HG03060 (cell line): ENCODE results near the gene PGRMC2.
A peak's percentile ranks its signal among the peaks of the same experiment; 100 is the strongest.

Experiments
- ATAC-seq: cut with Tn5 transposase; IDR thresholded peaks from one replicate; pipeline ENCODE4 v1.9.1; 2021; ENCODE audit warnings: low read depth, moderate number of reproducible peaks; ENCODE audit not compliant: unreplicated experiment

Gene PGRMC2

DNA sequence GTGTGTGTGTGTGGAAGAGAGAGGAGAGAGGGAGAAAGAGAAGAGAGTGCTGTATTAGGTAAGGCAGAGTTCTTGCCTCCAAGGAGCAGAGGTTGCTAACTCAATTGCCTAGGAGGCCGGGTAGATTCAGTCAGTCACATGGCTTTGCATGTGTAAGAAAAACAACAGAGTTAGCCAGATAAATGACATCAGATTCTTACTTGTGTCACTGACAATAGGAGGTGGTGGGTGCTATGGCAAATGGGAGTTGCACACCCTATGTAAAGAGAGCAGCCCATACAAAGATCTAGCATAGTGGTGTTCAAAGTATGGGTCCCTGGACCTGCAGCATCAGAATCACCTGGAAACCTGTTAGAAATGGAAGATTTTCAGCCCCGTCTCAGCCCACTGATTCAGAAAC is 14.4 kb upstream of the PGRMC2 start:
- no peak for ATAC-seq

GRCh38 chr4:128299848-128300247 is 12.2 kb upstream of the PGRMC2 start:
- ATAC-seq, result no peak

DNA sequence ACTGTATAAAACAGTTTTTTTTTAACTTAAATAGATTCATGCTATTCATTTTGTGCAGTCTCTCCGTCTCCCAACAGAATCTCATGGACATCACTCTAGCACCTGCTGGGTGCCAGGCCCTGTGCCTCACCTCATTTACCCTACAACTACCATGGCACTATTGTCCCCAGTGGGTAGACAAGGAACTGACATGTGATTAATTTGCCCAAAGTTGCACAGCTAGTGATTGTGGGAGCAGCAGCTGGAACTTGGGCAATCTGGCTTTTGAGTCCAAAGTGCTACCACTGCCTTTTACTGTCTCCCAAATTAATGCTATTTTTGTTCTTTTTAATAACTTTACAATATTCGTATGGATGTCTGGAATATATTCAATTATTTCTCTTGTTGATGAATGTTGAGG is 11.2 kb upstream of the PGRMC2 start:
- ATAC-seq, result no peak

GRCh38 chr4:128298146-128298758 is 10.6 kb upstream of the PGRMC2 start:
- no peak for ATAC-seq

DNA sequence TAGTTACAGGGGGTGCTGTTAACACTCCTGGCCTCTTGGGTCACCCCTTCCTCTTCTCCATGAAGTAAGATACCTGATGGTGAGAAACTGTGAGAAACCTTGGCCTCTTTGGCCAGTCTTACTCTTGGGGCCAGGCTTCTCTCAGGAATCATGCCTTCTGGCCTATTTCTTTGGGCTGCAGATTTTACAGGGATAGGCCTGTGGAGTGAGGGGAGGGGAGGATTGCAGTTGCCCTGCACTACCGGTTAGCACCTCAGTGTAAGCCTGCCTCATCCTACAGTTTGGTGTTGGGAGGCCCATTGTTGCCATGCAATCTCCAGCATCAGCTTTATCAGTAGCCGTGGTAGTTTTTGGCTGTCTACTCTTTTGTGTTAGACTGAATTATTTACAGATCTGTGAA is 7.6 kb upstream of the PGRMC2 start:
- ATAC-seq, result no peak

DNA sequence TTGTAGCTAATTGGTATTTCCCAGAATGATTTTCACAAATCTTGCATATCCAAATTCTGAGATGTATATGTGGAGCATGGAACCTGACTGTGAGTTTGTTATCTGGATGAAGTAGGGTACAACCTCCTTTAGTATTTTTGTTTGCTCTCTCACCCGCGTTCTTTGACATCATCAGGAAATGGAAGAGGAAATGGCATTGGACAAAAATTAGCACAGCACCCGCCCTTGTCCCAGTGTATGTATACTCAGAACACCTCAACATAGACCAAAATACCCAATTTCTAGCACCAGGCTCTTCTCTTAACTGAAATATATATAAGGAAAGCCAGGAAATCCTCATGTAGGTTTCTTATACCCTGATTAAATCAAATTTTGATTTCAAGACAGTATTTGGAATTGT is 6.9 kb upstream of the PGRMC2 start:
- no peak for ATAC-seq

GRCh38 chr4:128292349-128292748 is 4.7 kb upstream of the PGRMC2 start:
- ATAC-seq, result no peak

DNA sequence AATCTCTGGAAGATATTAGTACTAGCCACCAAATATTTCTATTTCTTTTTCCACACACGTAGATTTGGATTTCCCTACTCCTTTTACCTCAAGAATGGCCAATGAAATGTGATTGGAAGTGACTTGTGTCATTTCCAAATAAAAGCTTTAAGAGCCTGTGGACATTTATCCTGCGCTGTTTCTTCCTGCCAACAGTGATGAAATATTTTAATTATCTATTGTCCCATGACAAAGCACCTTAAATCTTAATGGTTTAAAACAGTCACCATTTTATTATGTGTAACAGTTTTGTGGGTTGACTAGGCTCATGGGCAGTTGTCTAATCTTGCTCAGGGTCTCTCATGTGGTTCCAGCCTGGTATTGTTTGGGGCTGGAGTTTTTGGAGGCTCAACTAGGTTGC is 3.5 kb upstream of the PGRMC2 start:
- no peak for ATAC-seq

- ATAC-seq, result no peak
Observed at GRCh38 chr4:128290526-128290925, 2.9 kb upstream of the PGRMC2 start.

- no peak for ATAC-seq
Observed at GRCh38 chr4:128289523-128290158, 2.0 kb upstream of the PGRMC2 start.

DNA sequence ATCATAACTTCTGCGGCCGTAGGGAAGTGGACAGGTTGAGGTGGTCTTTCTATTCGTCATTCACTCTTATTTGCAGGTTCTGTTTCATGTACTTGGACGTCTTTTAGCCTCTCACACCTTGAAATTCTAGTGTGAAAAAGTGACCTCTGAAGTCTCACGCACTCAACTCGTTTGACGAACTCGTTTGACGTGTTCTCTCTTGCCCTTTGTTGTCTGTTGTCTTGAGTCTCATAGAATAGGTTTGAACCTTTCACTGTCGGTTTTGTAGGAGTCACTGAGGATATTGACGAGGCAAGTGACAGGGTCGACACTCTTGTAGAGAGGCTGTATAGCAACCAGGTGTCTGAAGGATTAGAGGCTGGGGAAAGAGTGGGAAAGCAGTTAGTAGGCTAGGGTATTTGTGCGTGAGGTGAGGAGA is 1.1 kb upstream of the PGRMC2 start:
- no peak for ATAC-seq

DNA sequence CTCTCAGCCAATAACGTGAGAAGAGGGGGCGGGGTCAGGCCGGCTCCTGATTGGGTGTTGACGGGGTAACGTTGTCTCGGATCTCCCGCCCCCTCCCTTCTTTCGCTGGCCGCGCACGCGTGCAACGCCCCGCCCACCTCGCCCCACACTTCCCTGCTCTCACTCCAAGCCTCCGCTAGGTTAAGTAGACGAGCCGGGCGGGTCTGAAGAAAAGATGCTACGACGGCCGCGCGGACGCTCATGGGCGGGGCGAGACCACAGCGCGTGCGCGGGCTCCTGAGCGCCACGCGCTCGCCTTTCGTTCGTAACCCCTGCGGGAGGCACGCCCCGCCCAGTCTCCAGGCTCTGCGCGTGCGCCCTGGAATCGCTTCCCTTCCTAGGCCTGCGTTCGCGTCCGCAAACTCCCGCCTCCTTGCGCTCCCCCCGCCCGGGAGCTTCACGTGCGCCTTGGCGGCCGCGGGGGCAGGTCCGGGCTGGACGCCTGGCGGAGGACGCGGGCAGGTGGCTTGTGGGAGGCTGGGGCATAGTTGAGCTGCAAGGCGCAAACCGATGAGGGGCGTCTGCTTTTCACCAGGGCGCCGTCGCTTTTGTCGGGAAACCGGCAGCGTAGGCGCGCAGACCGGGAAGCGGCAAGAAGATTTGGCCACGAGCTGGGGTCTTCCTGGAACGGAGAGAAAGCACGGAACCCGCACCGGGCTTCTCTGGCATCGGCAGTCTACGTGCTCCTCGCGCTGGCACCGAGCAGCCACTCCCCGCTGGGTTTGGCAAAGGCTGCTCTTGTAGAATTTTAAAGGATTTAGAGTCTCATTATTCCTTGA is 467 bp upstream of the PGRMC2 start:
- ATAC-seq, result peak; percentile 64

GRCh38 chr4:128286474-128287058 is 1.0 kb downstream of the PGRMC2 start:
- ATAC-seq, result no peak

GRCh38 chr4:128285085-128285997 is 2.3 kb downstream of the PGRMC2 start:
- ATAC-seq, result no peak

- ATAC-seq, result no peak
Observed at GRCh38 chr4:128284317-128284716, 3.3 kb downstream of the PGRMC2 start.

GRCh38 chr4:128283071-128283470 is 4.5 kb downstream of the PGRMC2 start:
- ATAC-seq, result no peak

GRCh38 chr4:128282516-128282915 is 5.1 kb downstream of the PGRMC2 start:
- no peak for ATAC-seq

DNA sequence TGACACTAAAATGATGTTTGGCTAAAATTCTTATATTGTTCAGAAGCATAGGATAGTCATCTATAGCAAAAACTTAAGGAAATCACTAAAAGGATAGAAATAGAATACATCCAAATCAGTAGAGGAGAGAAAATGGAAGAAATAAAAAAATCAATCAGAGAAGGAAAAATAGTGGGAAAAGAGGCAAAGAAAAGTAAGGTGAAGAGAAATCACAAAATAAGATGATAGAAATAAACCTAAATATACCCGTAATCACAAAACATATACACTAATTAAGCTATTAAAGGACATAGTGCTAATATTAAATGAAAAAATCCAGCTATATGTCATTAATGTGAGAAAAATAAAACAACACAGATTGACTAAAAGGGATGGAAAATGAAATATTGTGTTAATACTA is 6.3 kb downstream of the PGRMC2 start:
- no peak for ATAC-seq

- ATAC-seq, result no peak
Observed at GRCh38 chr4:128279624-128280225, 7.9 kb downstream of the PGRMC2 start.

- no peak for ATAC-seq
Observed at GRCh38 chr4:128277856-128278255, 9.8 kb downstream of the PGRMC2 start.
